ENCODE results near the gene CELA3B. TPM values are rescaled to one million over a fixed set of nuclear protein-coding genes. Genes with fewer than 3 reads are reported as not detected.

The CELA3B gene
- total RNA-seq, 1 donor from 2014 or later: not detected

Other genes starting within 250 kb of the CELA3B start
- 81.4 and 86.8 TPM in 2 replicates for gene USP48, start 193.9 kb upstream of the CELA3B start, total RNA-seq
- 0.05 TPM in 1 of 2 replicates, not detected in the other for gene LDLRAD2, start 164.8 kb upstream of the CELA3B start, total RNA-seq
- gene HSPG2, start 39.7 kb upstream of the CELA3B start, total RNA-seq: 0.91 and 1.3 TPM in 2 replicates
- not detected in 2 replicates for gene CELA3A, start 24.6 kb downstream of the CELA3B start, total RNA-seq
- 395 and 398 TPM in 2 replicates for gene CDC42, start 75.7 kb downstream of the CELA3B start, total RNA-seq
- gene WNT4, start 166.1 kb downstream of the CELA3B start, total RNA-seq: not detected in 2 replicates